Gastrocnemius medialis (tissue), 4 donors: ENCODE results near the gene SNAP47. TPM values are rescaled to one million over a fixed set of nuclear protein-coding genes. Genes with fewer than 3 reads are reported as not detected.

Source experiments
- ATAC-seq, 2 donors: fragments of 150-250 bp; one replicate each; pipeline ENCODE4 v1.9.1; 2016
- DNase-seq, 2 donors: peaks; one replicate each; pipeline ENCODE4 v3.0.0-alpha.2; 2019
- H3K27ac ChIP-seq, 4 donors: fragments of 200-600 bp; sonication (generic); 1 replicate in 1 of 4; 2 replicates in 3 of 4; pipeline ENCODE4 v1.5.1; 2016 to 2018; ENCODE audit warnings: mild to moderate bottlenecking in 2 of 4, moderate library complexity in 1 of 4
- H3K27me3 ChIP-seq, 3 donors: fragments of 200-600 bp; sonication (generic) in 2 of 3; 1 replicate in 1 of 3; 2 replicates in 2 of 3; pipeline versions ENCODE4 v1.5.1 to v1.6.0; 2016 to 2019; ENCODE audit warnings: mild to moderate bottlenecking in 1 of 3, moderate library complexity in 1 of 3
- H3K36me3 ChIP-seq, 2 donors: fragments of 200-600 bp; sonication (generic) in 1 of 2; one replicate each; pipeline ENCODE4 v1.5.1; 2017 to 2018
- H3K4me1 ChIP-seq, 2 donors: fragments of 200-600 bp; sonication (generic) in 1 of 2; one replicate each; pipeline ENCODE4 v1.5.1; 2016 to 2017; ENCODE audit warnings: mild to moderate bottlenecking in 2 of 2
- H3K4me3 ChIP-seq, 4 donors: fragments of 200-600 bp; sonication (generic) in 3 of 4; 1 replicate in 1 of 4; 2 replicates in 3 of 4; pipeline ENCODE4 v1.5.1; 2016 to 2019; ENCODE audit warnings: mild to moderate bottlenecking in 2 of 4
- H3K9me3 ChIP-seq, 3 donors: fragments of 200-600 bp; sonication (generic) in 2 of 3; 1 replicate in 1 of 3; 2 replicates in 2 of 3; pipeline ENCODE4 v1.5.1; 2016 to 2019
- POLR2A ChIP-seq, 2 donors: fragments of 450-650 bp; IDR thresholded peaks; one replicate each; pipeline ENCODE4 v1.6.1; 2017; ENCODE audit warnings: antibody characterized with exemption in 2 of 2, mild to moderate bottlenecking in 2 of 2, moderate library complexity in 2 of 2
- in situ Hi-C, 4 donors: fragments of 200-750 bp; cut with MboI; loops; one replicate each; pipeline versions ENCODE4 v1.15.0 to v1.8.0; 2017; ENCODE audit warnings: low sequenced_read_pairs in 4 of 4
- intact Hi-C: fragments of 100-400 bp; cut with DNase I; formaldehyde crosslinking; loops from one replicate; pipeline ENCODE4 v1.15.1; 2023; ENCODE audit warnings: low total_unique reads
- total RNA-seq, 4 donors: library from RNA; depleted of rRNA; stranded (reverse); fragments of >200 nt; gene quantifications; one replicate each; pipeline versions ENCODE4 v1.1.0 to v1.2.3, GENCODE V29; 2016
- TF ChIP-seq, protein P1 (sequence below), 5 experiments: fragments of 450-650 bp in 3 of 5; fragments of 200-600 bp in 2 of 5; sonication (generic) in 2 of 5; IDR thresholded peaks in 4 of 5; conservative IDR thresholded peaks in 1 of 5; 1 replicate in 4 of 5; 2 replicates in 1 of 5; pipeline ENCODE4 v1.5.1; 2016 to 2019; ENCODE audit warnings: antibody characterized with exemption in 5 of 5, mild to moderate bottlenecking in 3 of 5, moderate library complexity in 3 of 5

The SNAP47 gene
- total RNA-seq, 4 donors from 2014 or later, result 30.2 to 42.7 (median 37.9) TPM

DNA sequence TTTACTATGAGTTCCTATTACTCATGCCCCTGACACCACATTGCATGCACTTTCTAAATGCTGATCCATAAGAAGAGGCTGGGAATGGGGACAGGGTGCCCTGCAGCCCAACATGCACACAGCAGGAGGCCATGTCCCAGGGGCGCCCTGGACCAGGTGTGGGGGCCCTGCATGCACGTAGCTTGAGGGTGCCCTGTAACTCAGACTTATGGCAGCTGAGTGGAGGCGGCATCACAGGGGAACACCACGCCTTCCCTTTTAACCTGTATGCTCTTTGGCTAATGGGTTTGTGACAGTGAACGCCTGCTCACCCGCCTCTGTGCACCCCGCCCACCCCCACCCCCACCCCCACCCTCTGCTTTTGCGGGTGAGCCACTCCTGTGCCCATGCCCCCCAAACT lies 36.1 kb downstream of the SNAP47 start:
- intact Hi-C loops (no loop called here), in situ Hi-C loops (loop anchor here in 2 of 4 donors (10.0 to 25.0 kb wide), 3 partner anchors 183 to 316 kb away; partner anchors contain the start of gene ARF1 (in 1 of the 2))
- H3K9me3 ChIP-seq, result no peaks in the 10 kb centered on the region
- no peaks in the 10 kb centered on the region for H3K4me1 ChIP-seq
- H3K36me3 ChIP-seq, result peaks cover 0 to 27% of the 10 kb centered on the region in 2 donors
- no peak for TF ChIP-seq POLR2A (IDR thresholded peaks at IDR 0.05)
- TF ChIP-seq, protein P1, sequence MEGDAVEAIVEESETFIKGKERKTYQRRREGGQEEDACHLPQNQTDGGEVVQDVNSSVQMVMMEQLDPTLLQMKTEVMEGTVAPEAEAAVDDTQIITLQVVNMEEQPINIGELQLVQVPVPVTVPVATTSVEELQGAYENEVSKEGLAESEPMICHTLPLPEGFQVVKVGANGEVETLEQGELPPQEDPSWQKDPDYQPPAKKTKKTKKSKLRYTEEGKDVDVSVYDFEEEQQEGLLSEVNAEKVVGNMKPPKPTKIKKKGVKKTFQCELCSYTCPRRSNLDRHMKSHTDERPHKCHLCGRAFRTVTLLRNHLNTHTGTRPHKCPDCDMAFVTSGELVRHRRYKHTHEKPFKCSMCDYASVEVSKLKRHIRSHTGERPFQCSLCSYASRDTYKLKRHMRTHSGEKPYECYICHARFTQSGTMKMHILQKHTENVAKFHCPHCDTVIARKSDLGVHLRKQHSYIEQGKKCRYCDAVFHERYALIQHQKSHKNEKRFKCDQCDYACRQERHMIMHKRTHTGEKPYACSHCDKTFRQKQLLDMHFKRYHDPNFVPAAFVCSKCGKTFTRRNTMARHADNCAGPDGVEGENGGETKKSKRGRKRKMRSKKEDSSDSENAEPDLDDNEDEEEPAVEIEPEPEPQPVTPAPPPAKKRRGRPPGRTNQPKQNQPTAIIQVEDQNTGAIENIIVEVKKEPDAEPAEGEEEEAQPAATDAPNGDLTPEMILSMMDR (IDR thresholded peaks at IDR 0.05 in 4 of 5, conservative IDR thresholded peaks at IDR 0.05 in 1 of 5), result no peak
- no peaks in the 10 kb centered on the region for H3K27me3 ChIP-seq
- no peak overlapping the region for H3K27ac ChIP-seq
- DNase-seq, result no peak
- ATAC-seq, result no peak
- no peak overlapping the region for H3K4me3 ChIP-seq

GRCh38 chr1:227771771-227772170 lies 36.5 kb downstream of the SNAP47 start:
- TF ChIP-seq POLR2A (IDR thresholded peaks at IDR 0.05), result no peak
- TF ChIP-seq, protein P1 (IDR thresholded peaks at IDR 0.05 in 4 of 5, conservative IDR thresholded peaks at IDR 0.05 in 1 of 5), result no peak
- intact Hi-C loops (no loop called here), in situ Hi-C loops (loop anchor here in 2 of 4 donors (10.0 to 25.0 kb wide), 3 partner anchors 183 to 316 kb away; partner anchors contain the start of gene ARF1 (in 1 of the 2))
- no peaks in the 10 kb centered on the region for H3K27me3 ChIP-seq
- H3K4me1 ChIP-seq, result no peaks in the 10 kb centered on the region
- H3K36me3 ChIP-seq, result peaks cover 0 to 31% of the 10 kb centered on the region in 2 donors
- DNase-seq (no peak), ATAC-seq (no peak)
- H3K4me3 ChIP-seq, result no peak overlapping the region
- no peaks in the 10 kb centered on the region for H3K9me3 ChIP-seq
- H3K27ac ChIP-seq, result no peak overlapping the region

DNA sequence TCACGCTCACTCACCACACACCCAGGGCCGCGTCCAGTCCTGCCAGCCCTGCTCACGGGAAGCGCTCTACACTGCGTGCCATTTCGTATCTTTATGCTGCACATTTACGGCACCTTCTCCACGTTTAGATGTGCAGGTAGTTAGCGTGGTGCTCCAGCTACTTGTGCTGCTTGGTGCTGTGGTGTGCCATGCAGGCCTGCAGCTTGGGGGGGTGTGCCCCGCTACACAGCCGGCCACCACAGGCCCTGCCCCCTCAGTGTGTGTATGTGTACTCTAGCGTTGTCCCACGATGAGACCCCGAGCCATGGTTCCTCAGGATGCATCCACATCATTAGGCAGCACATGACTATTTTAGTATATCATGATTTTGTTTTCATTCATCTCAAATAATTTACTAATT lies 38.3 kb downstream of the SNAP47 start:
- in situ Hi-C loops, result loop anchor here in 2 of 4 donors (10.0 to 25.0 kb wide), 3 partner anchors 181 to 314 kb away; partner anchors contain the start of gene ARF1 (in 1 of the 2)
- H3K27me3 ChIP-seq, result no peaks in the 10 kb centered on the region
- no peak overlapping the region for H3K27ac ChIP-seq
- no peak overlapping the region for H3K4me3 ChIP-seq
- ATAC-seq, result no peak
- H3K4me1 ChIP-seq, result no peaks in the 10 kb centered on the region
- no peaks in the 10 kb centered on the region for H3K9me3 ChIP-seq
- H3K36me3 ChIP-seq, result peaks cover 0 to 13% of the 10 kb centered on the region in 2 donors
- intact Hi-C loops, result no loop called here
- no peak for TF ChIP-seq POLR2A (IDR thresholded peaks at IDR 0.05)
- TF ChIP-seq, protein P1 (IDR thresholded peaks at IDR 0.05 in 4 of 5, conservative IDR thresholded peaks at IDR 0.05 in 1 of 5), result no peak
- no peak for DNase-seq

GRCh38 chr1:227774051-227774731 lies 39.0 kb downstream of the SNAP47 start:
- DNase-seq (no peak), ATAC-seq (no peak)
- H3K9me3 ChIP-seq, result no peaks in the 10 kb centered on the region
- H3K4me3 ChIP-seq, result no peak overlapping the region
- intact Hi-C loops (no loop called here), in situ Hi-C loops (loop anchor here in 2 of 4 donors (10.0 to 25.0 kb wide), 3 partner anchors 181 to 313 kb away; partner anchors contain the start of gene ARF1 (in 1 of the 2))
- no peaks in the 10 kb centered on the region for H3K27me3 ChIP-seq
- no peaks in the 10 kb centered on the region for H3K4me1 ChIP-seq
- no peak overlapping the region for H3K27ac ChIP-seq
- H3K36me3 ChIP-seq, result peaks cover 0 to 11% of the 10 kb centered on the region in 2 donors
- TF ChIP-seq, protein P1 (IDR thresholded peaks at IDR 0.05 in 4 of 5, conservative IDR thresholded peaks at IDR 0.05 in 1 of 5), result no peak
- TF ChIP-seq POLR2A (IDR thresholded peaks at IDR 0.05), result no peak
